GDM1 (cell line): Measurements from ENCODE around the gene DPYSL4.

ENCODE experiments used
- DNase-seq: peaks from one replicate; lab custom pipeline; 2025; lab: John Stamatoyannopoulos, UW

The DPYSL4 gene

GRCh38 chr10:132178672-132179545 lies 7.8 kb upstream of the DPYSL4 start:
- DNase-seq = no peak

- DNase-seq = no peak
Observed at GRCh38 chr10:132179551-132180392, 7.0 kb upstream of the DPYSL4 start.

GRCh38 chr10:132180736-132181135 lies 6.0 kb upstream of the DPYSL4 start:
- DNase-seq = no peak

- DNase-seq = no peak
Observed at GRCh38 chr10:132181691-132182425, 4.9 kb upstream of the DPYSL4 start.

- no peak for DNase-seq
Observed at GRCh38 chr10:132182591-132182990, 4.2 kb upstream of the DPYSL4 start.

GRCh38 chr10:132183046-132183445 lies 3.7 kb upstream of the DPYSL4 start:
- no peak for DNase-seq

GRCh38 chr10:132184816-132185593 lies 1.7 kb upstream of the DPYSL4 start:
- DNase-seq = no peak

- no peak for DNase-seq
Observed at GRCh38 chr10:132185601-132186487, 904 bp upstream of the DPYSL4 start.

GRCh38 chr10:132187430-132188138 lies 836 bp downstream of the DPYSL4 start:
- no peak for DNase-seq

- no peak for DNase-seq
Observed at GRCh38 chr10:132188331-132188730, 1.6 kb downstream of the DPYSL4 start.

- no peak for DNase-seq
Observed at GRCh38 chr10:132189016-132189415, 2.3 kb downstream of the DPYSL4 start.

- DNase-seq = no peak
Observed at GRCh38 chr10:132189810-132190422, 3.2 kb downstream of the DPYSL4 start.

- no peak for DNase-seq
Observed at GRCh38 chr10:132192076-132192975, 5.6 kb downstream of the DPYSL4 start.

GRCh38 chr10:132192991-132193665 lies 6.4 kb downstream of the DPYSL4 start:
- DNase-seq = no peak

- DNase-seq = no peak
Observed at GRCh38 chr10:132193907-132194552, 7.3 kb downstream of the DPYSL4 start.

GRCh38 chr10:132194726-132195125 lies 8.0 kb downstream of the DPYSL4 start:
- DNase-seq = no peak

GRCh38 chr10:132195366-132196075 lies 8.8 kb downstream of the DPYSL4 start:
- no peak for DNase-seq
